GM19455 (cell line): ENCODE measurements around the gene SLC27A2.
A peak's percentile ranks its signal among the peaks of the same experiment; 100 is the strongest.
"Not testable (repeated sequence)": the region's sequence is repeated elsewhere in the genome, so short reads cannot be mapped to it uniquely, and the experiment has no call there.

Experiments used
- ATAC-seq: cut with Tn5 transposase; IDR thresholded peaks from one replicate; pipeline ENCODE4 v1.9.1; 2021; ENCODE audit not compliant: unreplicated experiment

SLC27A2 gene

GRCh38 chr15:50181969-50182218 is at the start of gene SLC27A2:
Gene SLC27A2 (plus strand): TSS chr15:50182196. CDS start chr15:50182428, 232 bp downstream.
- peak; percentile 65 for ATAC-seq

- not testable (repeated sequence) for ATAC-seq
Measured at GRCh38 chr15:50132251-50132984, 49.6 kb upstream of the SLC27A2 start.

GRCh38 chr15:50134524-50135024 is 47.4 kb upstream of the SLC27A2 start:
- ATAC-seq, result no peak

- no peak for ATAC-seq
Measured at GRCh38 chr15:50135031-50135551, 46.9 kb upstream of the SLC27A2 start.

- no peak for ATAC-seq
Measured at GRCh38 chr15:50137330-50137761, 44.6 kb upstream of the SLC27A2 start.

- ATAC-seq, result no peak
Measured at GRCh38 chr15:50137893-50138292, 44.1 kb upstream of the SLC27A2 start.

GRCh38 chr15:50138391-50138790 is 43.6 kb upstream of the SLC27A2 start:
- ATAC-seq, result no peak

- no peak for ATAC-seq
Measured at GRCh38 chr15:50140098-50140497, 41.9 kb upstream of the SLC27A2 start.

GRCh38 chr15:50140983-50141382 is 41.0 kb upstream of the SLC27A2 start:
- ATAC-seq, result no peak

- ATAC-seq, result no peak
Measured at GRCh38 chr15:50141856-50142255, 40.1 kb upstream of the SLC27A2 start.

GRCh38 chr15:50143255-50143860 is 38.6 kb upstream of the SLC27A2 start:
- no peak for ATAC-seq

- ATAC-seq, result no peak
Measured at GRCh38 chr15:50144341-50145120, 37.5 kb upstream of the SLC27A2 start.

- no peak for ATAC-seq
Measured at GRCh38 chr15:50145451-50145872, 36.5 kb upstream of the SLC27A2 start.

- ATAC-seq, result no peak
Measured at GRCh38 chr15:50146632-50147031, 35.4 kb upstream of the SLC27A2 start.

- ATAC-seq, result no peak
Measured at GRCh38 chr15:50148362-50148963, 33.5 kb upstream of the SLC27A2 start.

GRCh38 chr15:50149090-50149489 is 32.9 kb upstream of the SLC27A2 start:
- ATAC-seq, result no peak

- ATAC-seq, result no peak
Measured at GRCh38 chr15:50150349-50150748, 31.6 kb upstream of the SLC27A2 start.

- no peak for ATAC-seq
Measured at GRCh38 chr15:50150851-50151250, 31.1 kb upstream of the SLC27A2 start.

- ATAC-seq, result no peak
Measured at GRCh38 chr15:50151476-50151875, 30.5 kb upstream of the SLC27A2 start.

GRCh38 chr15:50158236-50158635 is 23.8 kb upstream of the SLC27A2 start:
- not testable (repeated sequence) for ATAC-seq
